Stimulated activated CD4-positive, alpha-beta T cell treated with anti-CD3 and anti-CD28 coated beads, TNF-alpha, amount 100 ng/mL, for 48 hours (primary cell): ENCODE results near the gene CCDC17.
"Not testable (repeated sequence)": the region's sequence is repeated elsewhere in the genome, so short reads cannot be mapped to it uniquely, and the experiment has no call there.

Experiments used
- DNase-seq, 3 donors: peaks; one replicate each; pipeline ENCODE4 v3.0.0-alpha.2; 2020; ENCODE audit warnings: low read depth in 3 of 3

Gene CCDC17

DNA sequence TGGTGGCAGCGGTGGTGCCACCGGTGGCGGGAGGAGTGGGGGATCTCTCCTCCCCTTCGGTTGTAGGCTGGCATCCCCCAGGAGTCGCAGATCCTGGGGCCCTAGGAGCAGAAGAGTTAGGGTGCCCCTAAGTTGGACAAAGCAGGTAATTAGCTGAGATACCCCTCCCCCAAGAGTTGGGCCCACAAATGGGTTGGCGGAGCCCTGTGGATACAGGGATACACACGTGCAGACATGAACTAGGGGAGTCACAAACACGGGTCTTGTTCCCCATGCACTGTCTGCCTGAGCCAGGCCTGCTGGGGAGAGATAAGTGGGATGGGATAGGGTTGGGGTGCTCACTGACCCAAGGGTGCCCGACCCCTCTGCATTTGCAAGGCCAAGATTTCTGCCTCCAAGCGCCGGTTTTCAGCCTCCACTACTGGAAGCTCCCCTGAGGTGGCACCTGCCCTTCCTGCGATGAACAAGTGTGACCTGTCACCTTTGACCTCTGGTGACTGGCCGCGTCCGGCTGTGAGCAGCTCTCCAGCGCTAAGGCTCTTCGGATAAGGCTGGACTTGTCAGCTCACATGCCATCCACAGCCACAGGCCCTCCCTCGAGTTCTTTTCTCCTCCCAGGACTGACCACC, 1.8 kb downstream of the CCDC17 start:
- no peak for DNase-seq

DNA sequence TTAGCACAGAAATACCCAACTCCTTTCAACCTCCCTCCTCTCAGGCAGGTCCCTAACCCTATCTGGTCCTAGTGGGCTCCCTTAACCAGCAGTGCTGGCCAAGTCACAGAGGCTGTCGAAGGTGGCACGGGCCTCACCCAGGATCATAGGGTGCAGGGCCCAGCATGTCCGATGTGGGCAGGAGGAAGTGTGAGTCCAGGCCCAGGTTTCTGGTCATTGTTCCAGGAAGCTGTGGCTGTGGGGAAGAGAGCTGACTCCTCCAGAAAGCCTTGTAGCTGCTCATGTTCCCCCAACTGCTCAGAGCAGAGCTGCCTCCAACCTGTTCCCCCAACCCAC, 2.4 kb downstream of the CCDC17 start:
- DNase-seq: no peak

DNA sequence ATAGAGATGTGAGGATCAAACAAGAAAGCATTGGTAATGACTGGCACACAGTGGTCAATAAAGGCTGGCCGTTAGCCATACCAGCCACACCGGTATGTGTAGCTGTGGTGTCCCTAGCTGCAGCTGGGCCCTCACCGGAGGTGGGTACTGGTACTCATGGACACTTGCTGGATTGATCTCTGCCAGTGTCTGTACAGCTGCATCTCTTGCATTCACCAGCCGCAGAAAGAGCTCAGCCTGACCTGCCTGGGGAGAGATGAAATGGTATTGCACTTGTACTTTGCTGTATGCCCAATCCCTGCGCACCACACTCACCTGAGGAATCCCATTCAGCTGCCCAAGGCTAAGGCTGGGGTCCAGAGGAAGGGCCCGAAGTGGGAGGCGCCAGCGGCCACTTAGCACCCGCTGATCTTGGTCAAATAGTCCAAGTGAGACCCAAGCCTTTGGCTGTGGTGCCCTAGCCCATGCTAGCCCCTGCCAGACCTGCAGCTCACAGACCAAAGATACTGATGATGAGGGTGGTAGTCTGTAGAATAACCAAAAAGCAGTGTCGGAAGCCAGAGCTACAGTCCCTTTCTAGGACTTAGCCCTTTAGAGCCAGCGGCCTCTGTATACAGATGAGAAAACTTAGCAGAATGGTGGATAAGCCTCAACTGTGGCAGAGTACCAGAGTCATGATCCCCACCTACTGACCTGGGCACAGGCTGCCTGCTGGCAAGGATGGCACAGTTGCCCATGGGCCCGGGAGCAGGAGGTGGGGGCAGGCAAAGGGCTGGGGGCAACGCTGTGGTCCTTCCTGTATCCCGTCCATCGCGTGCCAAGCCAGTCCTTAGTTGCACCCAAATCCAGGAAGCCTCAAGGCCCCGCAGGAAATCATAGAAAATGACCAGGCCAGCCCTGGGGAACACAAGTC, 3.0 kb downstream of the CCDC17 start:
- DNase-seq: no peak

DNA sequence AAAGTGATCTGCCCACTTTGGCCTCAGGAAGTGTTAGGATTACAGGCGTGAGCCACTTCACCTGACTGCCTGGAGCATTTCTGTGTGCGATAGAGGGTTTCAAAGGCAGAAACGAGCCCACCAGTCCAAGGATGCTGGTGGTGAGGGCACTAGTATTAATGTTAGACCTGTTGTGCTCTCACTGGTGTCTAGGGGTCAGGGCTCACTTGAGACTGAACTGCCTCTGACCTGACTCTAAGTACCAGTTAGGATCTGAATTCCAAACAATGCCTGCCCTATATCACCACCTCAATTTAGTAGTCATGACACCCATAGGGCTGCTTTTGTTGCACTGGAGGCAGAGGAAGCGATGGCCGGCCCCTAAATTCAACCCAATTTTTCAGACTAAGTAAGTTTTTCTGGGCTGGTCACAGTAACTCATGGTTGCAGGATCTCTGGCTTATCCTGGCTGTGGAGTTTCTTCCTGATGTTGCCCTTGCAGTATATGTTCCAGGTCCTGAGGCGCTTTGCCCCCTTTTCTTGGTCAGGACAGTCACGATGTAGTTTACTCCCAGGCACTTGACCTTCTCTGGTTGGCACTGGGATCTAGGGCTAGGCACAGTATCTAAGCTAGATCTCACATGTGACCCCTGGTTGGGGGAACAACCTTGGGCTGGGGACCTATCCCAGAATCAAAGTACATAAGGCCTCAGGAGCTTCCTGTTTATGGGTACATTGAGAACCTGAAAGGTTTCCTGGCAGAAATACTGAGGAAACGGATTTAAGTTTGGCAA, 4.5 kb downstream of the CCDC17 start:
- DNase-seq: no peak

DNA sequence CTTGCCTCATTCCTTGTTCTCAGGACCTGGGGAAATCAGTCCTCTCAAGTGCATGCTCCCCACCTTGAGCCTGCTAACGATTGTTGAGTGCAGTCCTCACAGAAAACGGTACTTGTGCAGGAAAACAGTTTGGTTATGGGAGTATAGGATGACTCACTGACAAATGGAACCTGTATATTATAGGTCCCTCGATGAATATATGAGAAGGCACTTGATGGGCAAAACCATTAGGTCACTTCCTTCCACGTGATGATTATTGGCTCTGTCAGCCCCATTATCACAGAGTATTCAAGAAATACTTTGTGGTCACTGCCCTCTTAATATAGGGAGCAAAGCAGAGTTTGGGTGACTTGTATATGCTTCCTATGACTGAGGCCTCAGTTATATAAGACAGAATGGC, 6.2 kb downstream of the CCDC17 start:
- DNase-seq: no peak

DNA sequence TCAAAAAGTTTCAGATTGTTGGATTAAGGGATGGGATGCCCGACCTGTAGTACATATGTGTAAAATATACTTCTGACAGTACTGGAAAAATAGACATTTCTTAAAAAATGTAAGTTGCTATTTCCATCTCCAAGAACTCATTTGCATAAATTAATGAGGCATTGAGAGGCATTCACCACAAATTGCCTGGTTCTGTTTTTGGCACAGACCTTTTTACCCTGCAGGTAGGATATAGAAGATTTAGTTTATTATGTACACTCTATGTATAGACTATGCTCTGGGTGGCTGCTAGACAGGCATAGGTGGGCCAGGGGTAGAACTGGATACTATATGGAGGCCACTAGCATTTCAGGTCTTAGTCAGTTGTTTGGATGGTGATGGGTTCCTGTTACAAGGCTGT, 8.0 kb downstream of the CCDC17 start:
- DNase-seq: no peak

DNA sequence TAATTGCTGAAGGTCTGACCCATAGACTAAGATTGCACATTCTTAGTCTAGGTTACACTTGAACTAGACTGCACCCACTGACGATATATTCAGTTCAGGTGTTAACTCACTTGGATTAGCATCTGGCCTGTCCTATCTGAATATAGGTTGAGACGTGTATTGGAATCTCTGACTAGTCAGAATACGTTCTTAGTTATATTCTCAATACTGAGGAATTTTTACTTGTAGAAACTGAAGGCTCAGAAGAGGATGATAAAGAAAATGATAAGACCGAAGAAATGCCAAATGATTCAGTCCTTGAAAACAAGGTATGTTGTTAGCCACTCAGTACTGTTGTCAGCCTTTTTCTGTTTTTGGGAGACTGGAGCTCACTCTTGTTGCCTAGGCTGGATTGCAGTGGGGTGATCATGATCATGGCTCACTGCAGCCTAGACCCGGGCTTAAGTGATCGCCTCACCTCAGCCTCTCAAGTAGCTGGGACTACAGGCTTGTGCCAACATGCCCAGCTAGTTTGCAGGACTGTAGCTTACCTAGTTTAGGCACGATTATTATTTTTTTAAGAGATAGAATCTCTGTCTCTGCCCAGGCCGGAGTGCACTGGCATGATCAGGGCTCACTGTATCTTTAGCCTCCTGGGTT, 10.8 kb downstream of the CCDC17 start:
- DNase-seq: no peak

DNA sequence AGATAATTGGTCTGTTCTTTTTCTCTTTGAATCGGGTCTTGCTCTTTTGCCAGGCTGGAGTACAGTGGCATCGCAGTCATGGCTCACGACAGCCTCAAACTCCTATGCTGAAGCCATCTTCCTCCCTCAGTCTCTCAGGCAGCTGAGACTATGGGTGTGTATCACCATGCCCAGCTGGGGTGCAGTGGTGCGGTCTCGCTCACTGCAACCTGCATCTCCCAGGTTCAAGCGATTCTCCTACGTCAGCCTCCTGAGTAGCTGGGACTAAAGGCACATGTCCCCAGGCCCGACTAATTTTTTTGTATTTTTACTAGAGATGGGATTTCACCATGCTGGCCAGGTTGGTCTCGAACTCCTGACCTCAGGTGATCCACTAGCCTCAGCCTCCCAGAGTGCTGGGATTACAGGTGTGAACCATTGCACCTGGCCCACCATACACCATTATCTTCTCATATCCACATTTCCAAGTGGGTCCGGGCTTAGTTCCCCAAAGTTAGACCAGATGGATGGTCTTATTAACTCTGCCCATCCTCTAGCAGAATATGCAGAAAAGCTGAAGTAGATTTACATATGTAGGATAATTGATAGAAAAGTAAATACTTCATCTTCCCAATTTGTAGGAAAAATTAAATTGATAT, 13.1 kb downstream of the CCDC17 start:
- DNase-seq: no peak

DNA sequence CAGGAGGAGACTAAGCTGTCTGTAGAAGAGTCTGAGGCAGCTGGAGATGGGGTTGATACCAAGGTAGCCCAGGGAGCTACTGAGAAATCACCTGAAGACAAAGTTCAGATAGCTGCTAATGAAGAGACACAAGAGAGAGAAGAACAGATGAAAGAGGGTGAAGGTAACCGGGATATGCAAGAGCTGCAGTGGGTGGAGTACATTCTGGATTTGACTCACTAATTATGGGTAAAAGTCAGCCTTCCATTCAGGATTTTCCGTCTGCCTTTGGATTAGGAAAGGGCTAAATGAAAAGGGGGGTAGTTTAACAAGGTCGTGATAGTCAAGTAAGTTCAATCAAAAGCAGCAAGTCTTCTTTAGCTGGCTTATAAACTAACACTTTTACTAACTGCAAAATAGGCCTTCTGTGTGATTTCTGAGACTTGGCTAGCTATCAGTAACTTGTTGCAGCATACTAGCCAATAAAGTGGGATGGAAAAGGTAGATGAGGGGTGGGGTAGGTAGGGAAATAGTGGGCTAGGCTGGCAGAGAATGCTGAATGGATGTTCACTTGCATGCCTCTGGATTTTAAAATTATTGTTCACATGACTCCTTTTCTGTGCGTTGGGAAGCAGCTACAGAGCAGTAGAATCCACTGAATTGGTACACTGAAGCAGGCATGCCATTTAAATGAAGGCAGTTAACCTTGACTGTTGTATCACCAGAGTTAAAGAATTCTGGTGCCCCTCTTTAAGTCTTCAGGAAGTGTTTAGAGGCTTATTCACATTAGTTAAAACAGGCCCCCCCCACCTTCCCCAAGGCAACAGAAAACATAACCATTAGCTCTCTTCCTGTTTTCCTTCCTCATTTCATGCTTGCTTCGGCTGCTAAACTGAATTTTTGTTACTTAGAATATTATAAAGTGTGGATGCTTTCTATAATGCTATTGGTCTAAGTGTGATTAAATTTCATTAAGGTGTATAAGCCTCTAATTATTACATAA, 15.4 kb downstream of the CCDC17 start:
- no peak for DNase-seq

DNA sequence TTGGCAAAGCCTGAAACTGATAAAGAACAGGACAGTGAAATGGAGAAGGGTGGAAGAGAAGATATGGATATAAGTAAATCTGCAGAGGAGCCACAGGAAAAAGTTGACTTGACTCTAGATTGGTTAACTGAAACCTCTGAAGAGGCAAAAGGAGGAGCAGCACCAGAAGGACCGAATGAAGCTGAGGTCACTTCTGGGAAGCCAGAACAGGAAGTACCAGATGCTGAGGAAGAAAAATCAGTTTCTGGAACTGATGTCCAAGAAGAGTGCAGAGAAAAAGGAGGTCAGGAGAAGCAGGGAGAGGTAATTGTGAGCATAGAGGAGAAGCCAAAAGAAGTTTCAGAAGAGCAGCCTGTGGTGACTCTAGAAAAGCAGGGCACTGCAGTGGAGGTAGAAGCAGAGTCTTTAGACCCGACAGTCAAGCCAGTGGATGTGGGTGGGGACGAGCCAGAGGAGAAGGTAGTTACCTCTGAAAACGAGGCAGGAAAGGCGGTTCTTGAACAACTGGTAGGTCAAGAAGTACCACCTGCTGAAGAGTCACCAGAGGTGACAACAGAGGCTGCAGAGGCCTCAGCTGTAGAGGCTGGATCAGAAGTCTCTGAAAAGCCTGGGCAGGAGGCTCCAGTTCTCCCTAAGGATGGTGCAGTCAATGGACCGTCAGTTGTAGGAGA, 16.3 kb downstream of the CCDC17 start:
- DNase-seq: no peak

DNA sequence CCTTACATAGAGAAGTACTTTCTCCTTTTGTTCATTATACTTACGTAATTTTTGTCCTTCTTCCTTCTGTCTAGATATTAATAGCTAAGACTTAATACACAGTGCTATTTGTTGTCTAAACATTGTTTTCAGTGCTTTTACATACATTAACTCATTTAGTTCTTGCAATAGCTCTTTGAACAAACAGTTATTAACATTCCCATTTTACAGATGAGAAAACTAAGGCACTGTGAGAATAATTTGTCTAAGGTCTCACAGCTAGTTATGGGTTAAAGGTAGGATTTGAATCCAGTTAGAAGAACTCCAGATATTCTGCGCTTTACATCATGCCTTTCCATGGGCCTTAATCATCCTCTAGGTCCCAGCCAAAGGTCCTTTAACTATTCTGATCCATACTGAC, 19.6 kb downstream of the CCDC17 start:
- no peak for DNase-seq

DNA sequence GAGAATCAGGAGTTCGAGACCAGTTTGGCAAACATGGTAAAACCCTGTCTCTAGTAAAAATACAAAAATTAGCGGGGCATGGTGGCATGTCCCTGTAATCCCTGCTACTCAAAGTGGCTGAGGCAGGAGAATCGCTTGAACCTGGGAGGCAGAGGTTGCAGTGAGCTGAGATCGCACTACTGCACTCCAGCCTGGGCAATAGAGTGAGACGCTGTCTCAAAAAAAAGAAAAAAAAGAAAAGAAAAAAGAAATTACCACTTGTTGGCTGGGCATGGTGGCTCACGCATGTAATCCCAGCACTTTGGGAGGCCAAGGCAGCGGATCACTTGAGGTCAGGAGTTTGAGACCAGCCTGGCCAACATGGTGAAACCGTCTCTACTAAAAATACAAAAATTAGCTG, 27.1 kb downstream of the CCDC17 start:
- not testable (repeated sequence) for DNase-seq

DNA sequence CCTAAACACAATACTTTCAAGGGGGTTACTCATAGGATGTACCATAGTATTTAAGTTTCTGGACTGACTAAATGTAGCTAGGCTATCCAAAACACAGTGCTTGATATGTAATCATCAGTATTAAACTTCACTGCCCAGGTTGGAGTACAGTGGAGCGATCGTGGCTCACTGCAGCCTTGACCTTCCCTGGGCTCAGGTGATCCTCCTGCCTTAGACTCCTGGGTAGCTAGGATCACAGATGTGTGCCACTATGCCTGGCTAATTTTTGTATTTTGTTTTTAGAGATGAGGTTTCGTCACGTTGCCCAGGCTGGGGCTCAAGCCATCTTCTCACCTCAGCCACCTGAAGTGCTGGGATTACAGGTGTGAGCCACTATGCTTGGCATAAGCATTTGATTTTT, 29.4 kb downstream of the CCDC17 start:
- no peak for DNase-seq

DNA sequence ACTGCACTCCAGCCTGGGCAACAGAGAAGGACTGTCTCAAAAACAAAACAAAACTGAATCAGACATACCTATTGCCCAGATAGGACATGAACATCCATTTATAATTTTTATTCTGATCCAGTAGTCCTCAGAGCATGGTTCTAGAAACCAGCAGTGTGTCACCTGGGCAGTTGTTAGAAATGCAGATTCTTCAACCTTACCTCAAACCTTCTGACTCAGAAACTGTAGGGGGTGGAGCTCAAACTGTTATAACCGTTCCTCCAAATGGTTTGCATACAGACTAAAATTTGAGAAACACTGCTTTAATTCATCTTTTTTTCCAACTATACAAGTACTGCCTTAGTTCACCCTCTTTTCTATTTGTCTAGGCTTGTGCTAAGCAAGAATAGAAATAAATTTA, 34.0 kb downstream of the CCDC17 start:
- DNase-seq: no peak

DNA sequence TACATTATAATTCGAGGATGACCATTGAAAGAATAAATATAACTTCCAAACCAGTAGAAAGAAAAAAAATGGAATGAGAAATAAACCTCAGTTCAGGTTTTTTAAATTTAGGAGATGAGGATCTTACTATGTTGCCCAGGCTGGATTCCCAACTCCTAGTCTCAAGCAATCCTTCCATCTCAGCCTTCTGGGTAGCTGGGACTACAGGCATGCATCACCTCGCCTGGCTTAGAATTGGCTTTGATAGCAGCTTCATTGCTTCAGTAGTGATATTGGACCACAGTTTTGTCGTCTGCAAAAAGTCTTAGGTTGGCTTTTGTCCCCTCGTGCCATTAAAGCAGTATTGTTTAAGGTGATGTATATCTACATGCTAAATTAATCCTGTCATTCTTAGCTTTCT, 37.1 kb downstream of the CCDC17 start:
- DNase-seq: no peak

DNA sequence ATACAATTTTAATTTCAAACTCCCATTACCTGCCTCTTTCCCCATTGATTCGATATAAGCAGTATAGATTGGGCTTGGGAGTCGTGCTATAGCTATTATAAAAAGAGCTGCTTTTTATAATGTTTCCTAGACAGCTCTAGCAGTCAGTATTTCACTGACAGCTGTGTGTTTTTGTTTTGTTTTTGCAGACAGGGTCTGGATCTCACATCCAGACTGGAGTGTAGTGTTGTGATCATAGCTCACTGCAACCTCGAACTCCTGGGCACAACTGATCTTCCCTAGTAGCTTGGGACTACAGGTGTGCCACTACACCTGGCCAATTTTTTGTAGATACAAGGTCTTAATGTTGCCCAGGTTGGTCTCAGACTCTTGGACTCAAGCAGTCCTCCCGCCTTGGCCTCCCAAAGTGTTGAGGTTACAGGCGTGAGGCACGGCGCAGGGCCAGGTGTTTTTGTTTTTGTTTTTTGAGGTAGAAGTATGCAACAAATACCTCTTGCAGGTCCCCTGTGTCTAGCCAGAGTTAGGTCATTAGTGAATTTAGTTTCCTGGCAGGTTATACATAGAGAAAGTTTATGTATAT, 38.3 kb downstream of the CCDC17 start:
- DNase-seq: no peak

DNA sequence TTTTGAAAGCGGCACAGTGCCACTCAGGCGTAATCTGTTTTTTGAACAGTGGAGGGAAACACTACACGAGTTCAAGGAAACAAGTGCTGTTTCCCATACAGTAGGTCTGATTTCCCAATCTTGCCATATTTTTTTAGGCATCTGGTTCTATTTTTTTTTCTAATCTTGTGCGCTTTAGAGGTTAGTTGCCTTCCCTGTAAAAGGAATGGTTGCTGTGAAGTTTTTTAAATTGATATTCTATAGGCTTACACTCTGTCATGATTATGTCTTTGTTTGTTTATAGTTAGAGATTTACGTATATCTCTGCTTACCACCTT, 38.8 kb downstream of the CCDC17 start:
- DNase-seq: no peak

DNA sequence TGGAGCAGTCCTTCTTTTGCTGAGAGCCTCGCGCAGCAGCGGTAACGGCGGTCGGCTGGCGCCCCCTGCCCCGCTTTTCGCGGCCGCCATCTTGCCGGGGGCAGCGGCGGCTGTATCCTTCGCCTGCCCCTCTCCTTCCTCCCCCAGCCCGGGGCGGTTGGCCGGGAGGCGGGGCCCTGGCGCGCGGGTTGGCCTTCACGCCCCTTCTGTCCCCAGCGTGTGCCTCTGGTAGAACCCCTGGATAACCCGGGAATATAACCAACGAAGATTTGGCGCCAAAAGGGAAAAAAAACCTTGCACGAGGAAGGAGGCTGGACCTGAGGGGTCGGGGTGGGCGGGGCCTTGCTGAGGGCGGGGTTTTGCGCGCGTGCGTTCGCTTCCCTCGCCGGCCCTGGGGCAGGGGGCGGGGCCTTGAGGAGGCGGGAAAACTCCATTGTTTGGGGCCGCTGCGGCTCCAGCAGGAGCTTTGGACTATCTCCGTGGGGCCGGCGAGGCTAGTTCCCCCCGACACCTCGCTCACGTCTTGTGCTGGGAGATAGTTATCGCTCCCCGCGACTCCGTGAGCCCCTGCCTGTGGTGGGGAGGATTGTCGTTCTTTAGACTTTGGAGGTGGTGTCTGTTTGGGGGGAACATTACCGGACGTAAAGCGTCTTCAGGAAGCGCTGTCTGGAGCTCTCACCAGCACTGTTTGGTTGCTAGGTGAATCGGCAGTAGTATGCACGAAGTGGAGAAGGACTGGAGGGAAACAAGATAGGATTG, 39.3 kb downstream of the CCDC17 start:
- peak; percentile 75 to 91 (median 81) for DNase-seq
